HFF-Myc (cell line): ENCODE results near the gene TUT1.
A peak's percentile ranks its signal among the peaks of the same experiment; 100 is the strongest.

ENCODE experiments used
- DNase-seq: peaks from one replicate; pipeline ENCODE4 v3.0.0-alpha.2; 2011; ENCODE audit warnings: low read depth; ENCODE audit errors: extremely low read depth
- H3K4me3 ChIP-seq: replicated peaks from 2 replicates; pipeline ENCODE4 v1.5.1; 2011; ENCODE audit warnings: low read depth, mild to moderate bottlenecking, control low read depth, low read length
- TF ChIP-seq, protein P1 (sequence below): IDR thresholded peaks from 2 replicates; pipeline ENCODE4 v1.5.1; 2012; ENCODE audit warnings: mild to moderate bottlenecking, low read depth, low read length, control low read depth; ENCODE audit errors: missing control alignments

Gene TUT1, protein sequence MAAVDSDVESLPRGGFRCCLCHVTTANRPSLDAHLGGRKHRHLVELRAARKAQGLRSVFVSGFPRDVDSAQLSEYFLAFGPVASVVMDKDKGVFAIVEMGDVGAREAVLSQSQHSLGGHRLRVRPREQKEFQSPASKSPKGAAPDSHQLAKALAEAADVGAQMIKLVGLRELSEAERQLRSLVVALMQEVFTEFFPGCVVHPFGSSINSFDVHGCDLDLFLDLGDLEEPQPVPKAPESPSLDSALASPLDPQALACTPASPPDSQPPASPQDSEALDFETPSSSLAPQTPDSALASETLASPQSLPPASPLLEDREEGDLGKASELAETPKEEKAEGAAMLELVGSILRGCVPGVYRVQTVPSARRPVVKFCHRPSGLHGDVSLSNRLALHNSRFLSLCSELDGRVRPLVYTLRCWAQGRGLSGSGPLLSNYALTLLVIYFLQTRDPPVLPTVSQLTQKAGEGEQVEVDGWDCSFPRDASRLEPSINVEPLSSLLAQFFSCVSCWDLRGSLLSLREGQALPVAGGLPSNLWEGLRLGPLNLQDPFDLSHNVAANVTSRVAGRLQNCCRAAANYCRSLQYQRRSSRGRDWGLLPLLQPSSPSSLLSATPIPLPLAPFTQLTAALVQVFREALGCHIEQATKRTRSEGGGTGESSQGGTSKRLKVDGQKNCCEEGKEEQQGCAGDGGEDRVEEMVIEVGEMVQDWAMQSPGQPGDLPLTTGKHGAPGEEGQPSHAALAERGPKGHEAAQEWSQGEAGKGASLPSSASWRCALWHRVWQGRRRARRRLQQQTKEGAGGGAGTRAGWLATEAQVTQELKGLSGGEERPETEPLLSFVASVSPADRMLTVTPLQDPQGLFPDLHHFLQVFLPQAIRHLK

DNA sequence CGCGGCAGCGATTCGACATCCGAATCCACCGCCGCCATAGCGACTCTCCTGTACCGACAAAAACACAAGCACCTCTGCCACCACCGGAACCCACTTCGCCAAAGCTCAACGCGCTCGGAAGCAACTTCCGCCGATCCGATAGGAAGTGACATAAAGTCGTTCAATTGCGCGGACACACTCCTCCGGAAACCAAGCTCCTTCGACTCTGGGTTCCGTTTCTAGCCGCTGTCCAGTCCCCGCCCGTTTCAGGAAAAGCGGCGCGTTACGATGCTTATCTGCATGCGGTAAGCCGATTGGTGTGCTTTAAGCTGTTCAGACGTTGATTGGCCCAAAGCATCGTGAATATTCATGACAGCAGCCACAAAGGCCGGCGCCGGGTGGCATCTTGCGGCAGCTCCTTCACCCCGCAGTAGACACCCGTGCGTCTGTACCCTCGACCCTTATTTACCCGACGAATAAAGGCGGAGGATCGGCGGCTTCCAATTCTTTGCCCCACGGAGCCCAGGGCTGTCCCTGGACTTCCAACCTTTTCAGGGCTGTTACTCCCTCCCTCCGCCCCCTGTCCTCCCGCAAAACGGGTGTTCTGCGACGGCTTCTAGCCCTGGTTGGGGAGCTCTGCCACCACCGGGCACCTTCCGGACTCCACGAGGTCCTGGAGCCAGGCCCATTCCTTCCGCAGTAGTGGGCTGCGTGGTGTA, at the start of gene TUT1:
TUT1 (minus strand) TSS at position 76 of the 698 bp plus-strand sequence; CDS start at position 38, 38 bp downstream.
- DNase-seq: peak; percentile 98
- TF ChIP-seq, protein P1, sequence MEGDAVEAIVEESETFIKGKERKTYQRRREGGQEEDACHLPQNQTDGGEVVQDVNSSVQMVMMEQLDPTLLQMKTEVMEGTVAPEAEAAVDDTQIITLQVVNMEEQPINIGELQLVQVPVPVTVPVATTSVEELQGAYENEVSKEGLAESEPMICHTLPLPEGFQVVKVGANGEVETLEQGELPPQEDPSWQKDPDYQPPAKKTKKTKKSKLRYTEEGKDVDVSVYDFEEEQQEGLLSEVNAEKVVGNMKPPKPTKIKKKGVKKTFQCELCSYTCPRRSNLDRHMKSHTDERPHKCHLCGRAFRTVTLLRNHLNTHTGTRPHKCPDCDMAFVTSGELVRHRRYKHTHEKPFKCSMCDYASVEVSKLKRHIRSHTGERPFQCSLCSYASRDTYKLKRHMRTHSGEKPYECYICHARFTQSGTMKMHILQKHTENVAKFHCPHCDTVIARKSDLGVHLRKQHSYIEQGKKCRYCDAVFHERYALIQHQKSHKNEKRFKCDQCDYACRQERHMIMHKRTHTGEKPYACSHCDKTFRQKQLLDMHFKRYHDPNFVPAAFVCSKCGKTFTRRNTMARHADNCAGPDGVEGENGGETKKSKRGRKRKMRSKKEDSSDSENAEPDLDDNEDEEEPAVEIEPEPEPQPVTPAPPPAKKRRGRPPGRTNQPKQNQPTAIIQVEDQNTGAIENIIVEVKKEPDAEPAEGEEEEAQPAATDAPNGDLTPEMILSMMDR: no peak
- peak within 1 kb of the TSS; percentile 94 for H3K4me3 ChIP-seq

DNA sequence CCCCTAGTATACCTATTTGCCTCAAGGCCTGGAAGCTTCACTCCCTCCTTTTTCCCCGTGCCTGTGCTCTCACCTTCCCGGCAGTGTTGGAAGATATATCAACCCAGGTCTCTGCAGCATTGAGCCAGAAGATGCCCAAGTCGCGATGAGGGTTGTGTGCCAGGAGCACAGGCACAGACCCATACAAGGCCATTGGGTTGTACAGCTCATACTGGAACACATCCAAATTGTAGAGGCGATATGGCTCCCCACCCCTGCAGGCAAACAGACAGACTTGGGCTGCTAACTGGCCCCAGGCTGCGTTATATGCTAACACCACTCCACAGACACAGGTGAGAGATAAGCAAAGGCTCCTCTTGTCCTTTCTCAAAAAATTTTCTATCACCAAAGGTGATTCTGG, 41.2 kb upstream of the TUT1 start:
- DNase-seq: no peak

DNA sequence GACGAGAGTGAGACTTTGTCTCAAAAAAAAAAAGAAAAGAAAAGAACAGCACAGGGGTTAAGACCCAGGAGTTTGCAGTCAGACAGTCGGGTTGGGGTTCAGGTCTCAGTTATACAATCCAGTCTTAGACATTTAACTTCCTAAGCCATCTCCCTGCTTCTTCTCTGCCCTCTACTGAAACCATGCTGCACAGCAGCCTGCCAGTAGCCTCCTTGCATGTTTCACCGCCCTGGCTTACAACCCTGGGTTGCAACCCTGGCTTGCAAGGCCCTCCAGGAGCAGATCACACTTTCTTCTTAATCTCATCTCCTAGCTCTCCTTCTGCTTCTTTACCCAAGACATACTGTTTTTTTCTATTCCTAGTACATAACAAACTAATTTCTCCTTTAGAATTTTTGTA, 36.4 kb upstream of the TUT1 start:
- TF ChIP-seq, protein P1: no peak
- no peak overlapping the region for H3K4me3 ChIP-seq
- no peak for DNase-seq

More for the DNA sequence above, 41.2 kb upstream of the TUT1 start:
- no peak overlapping the region for H3K4me3 ChIP-seq
- TF ChIP-seq, protein P1: no peak

DNA sequence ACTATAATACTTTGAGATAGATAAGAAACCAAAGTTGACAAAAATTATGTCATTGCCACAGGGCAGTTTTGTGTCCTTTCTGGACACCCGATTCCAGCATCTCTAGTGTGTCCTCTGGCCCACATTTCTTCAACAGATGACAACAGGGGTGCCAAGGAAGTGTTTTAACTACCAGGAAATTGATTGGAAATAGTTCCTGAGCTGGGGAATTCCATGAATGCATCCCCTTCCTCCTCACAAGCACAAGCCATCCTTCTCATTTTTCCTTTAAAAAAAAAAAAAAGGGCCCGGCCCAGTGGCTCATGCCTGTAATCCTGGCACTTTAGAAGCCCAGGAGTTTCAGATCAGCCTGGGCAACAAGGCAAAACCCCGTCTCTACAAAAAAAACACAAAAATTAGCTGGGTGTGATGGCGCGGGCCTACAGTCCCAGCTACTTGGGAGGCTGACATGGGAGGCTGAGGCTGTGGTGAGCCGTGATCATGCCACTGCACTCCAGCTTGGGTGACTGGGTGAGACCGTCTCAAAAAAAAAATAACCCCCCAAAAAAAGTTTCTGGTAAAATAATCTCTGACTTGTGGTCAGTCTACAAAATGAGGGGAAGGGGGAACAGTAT, 31.3 kb upstream of the TUT1 start:
- no peak overlapping the region for H3K4me3 ChIP-seq
- DNase-seq: no peak
- TF ChIP-seq, protein P1: no peak

DNA sequence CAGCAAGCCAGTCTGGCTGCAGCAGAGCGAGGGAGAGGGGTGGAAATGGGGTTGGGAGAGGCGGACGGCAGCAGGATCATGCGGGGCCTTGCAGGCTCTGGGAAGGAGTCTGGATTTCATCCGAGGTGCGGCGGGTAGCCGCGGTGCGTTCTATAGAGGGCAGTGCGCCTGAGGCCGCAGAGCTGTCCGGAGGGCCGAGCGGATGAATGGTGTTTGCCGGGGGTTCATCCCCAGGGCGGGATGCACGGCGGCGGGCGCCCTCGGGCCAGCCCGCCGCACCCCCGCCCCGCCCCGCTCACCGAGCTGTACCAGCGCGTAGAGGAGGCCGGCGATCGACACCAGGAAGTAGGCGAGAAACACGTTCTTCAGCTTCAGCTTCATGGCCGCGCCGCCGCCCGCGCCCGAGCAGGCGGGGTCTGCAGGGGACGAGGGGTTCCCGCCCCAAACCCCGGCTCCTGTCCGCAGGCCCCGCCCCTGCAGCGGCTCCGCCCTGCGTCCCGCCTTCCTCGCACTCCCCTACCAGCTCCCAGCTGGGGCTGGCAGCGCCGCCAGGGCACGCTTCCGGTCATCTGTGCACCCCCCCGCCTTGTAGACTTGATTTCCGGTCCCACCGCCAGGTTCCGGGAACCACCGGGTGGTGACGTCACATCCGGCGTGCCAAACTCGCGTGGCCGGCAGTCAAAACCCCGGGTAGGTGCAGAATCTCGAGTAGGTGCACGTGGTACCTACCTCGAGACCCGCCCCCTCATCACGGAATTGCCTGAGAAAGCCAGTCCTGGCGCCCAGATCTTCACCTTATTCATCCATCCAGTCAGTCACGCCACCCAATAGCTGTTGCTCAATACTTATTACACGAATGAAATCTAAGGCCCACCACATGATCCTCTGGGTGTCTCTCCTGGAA, 30.5 kb upstream of the TUT1 start, which contains the start of gene B3GAT3:
B3GAT3 (minus strand) TSS at position 420 of the 904 bp plus-strand sequence; CDS start at position 381, 39 bp downstream.
- TF ChIP-seq, protein P1: no peak
- peak; percentile 91 for DNase-seq
- H3K4me3 ChIP-seq: peak within 1 kb of the TSS; percentile 72
